SIG-M5 treated with dmso at 0.1 percent for 504 hours (cell line): ENCODE measurements around the gene C19orf12.
"Not testable (repeated sequence)": the region's sequence is repeated elsewhere in the genome, so short reads cannot be mapped to it uniquely, and the experiment has no call there.

Experiments
- DNase-seq: peaks from one replicate; lab custom pipeline; 2025; ENCODE audit not compliant: unreplicated experiment; lab: John Stamatoyannopoulos, UW

Gene C19orf12

GRCh38 chr19:29677001-29677817 is 37.9 kb downstream of the C19orf12 start:
- no peak for DNase-seq

GRCh38 chr19:29676586-29676985 is 38.5 kb downstream of the C19orf12 start:
- DNase-seq = no peak

- no peak for DNase-seq
These were observed 39.3 kb downstream of the C19orf12 start for GRCh38 chr19:29675650-29676186.

- no peak for DNase-seq
These were observed 39.9 kb downstream of the C19orf12 start for GRCh38 chr19:29675120-29675649.

GRCh38 chr19:29674374-29675119 is 40.5 kb downstream of the C19orf12 start:
- DNase-seq = no peak

GRCh38 chr19:29673451-29674371 is 41.4 kb downstream of the C19orf12 start:
- DNase-seq = no peak

- DNase-seq = no peak
These were observed 42.1 kb downstream of the C19orf12 start for GRCh38 chr19:29672933-29673336.

- DNase-seq = no peak
These were observed 42.6 kb downstream of the C19orf12 start for GRCh38 chr19:29672319-29672932.

GRCh38 chr19:29671393-29672160 is 43.5 kb downstream of the C19orf12 start:
- no peak for DNase-seq

- DNase-seq = not testable (repeated sequence)
These were observed 44.1 kb downstream of the C19orf12 start for GRCh38 chr19:29671026-29671392.

- DNase-seq = no peak
These were observed 44.8 kb downstream of the C19orf12 start for GRCh38 chr19:29670255-29670654.

GRCh38 chr19:29668746-29669609 is 46.1 kb downstream of the C19orf12 start:
- no peak for DNase-seq

GRCh38 chr19:29667901-29668341 is 47.1 kb downstream of the C19orf12 start:
- DNase-seq = no peak

- DNase-seq = no peak
These were observed 47.7 kb downstream of the C19orf12 start for GRCh38 chr19:29667387-29667783.

GRCh38 chr19:29666578-29667386 is 48.3 kb downstream of the C19orf12 start:
- DNase-seq = no peak

- no peak for DNase-seq
These were observed 49.1 kb downstream of the C19orf12 start for GRCh38 chr19:29665826-29666577.

- peak; percentile 51 for DNase-seq
These were observed 49.7 kb downstream of the C19orf12 start, which contains the start of gene PLEKHF1 for GRCh38 chr19:29665215-29665825. Gene PLEKHF1 (plus strand): TSS chr19:29665461. CDS start chr19:29673840, 8,379 bp downstream.
